ENCODE measurements around the gene TENT4B. TPM values are rescaled to one million over a fixed set of nuclear protein-coding genes. Genes with fewer than 3 reads are reported as not detected.

TENT4B gene
- total RNA-seq, 1 donor from 2014 or later: 9.6 TPM

DNA sequence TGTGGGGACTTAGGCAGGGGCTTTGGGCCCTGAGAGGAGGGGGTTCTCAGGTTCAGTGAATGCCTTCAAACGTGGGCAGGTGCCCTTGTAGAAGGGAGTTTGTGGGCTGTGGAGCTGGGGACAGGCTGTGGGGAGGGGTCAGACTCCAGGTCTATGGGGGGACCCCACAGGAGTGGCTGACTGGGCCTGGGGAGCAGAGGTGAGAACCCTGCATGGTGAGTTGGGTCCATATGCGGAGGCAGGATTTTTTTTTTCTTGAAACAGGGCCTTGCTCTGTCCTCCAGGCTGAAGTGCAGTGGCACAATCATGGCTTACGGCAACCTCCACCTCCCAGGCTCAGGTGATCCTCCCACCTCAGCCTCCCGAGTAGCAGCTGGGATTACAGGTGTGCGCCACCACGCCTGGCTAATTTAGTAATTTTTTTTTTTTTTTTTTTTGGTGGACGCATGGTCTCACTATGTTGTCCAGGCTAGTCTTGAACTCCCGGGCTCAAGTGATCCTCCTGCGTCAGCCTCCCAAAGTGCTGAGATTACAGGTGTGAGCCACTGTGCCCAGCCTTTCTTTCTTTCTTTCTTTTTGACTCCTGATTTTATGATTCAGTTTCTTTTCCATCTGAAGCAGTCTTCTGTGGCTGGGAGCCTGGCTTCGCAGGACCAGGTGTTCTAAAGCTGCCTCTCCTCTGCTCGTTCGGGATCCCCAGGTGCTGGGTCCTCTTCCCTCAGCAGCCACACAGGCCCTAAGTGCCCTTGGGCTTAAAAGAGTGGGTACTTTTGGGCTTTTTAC is 94.2 kb downstream of the TENT4B start:
- no peaks in the 10 kb centered on the region for H3K9me3 Mint-ChIP-seq (ENCODE audit: unreplicated experiment)
- DNase-seq (ENCODE audit: extremely low spot score, unreplicated experiment): no peak
- H3K36me3 Mint-ChIP-seq (ENCODE audit: unreplicated experiment): no peaks in the 10 kb centered on the region
- H3K27me3 Mint-ChIP-seq (ENCODE audit: unreplicated experiment): peaks cover 10% of the 10 kb centered on the region
- peaks cover 34% of the 10 kb centered on the region for H3K4me1 Mint-ChIP-seq (ENCODE audit: unreplicated experiment)
- no peak overlapping the region for H3K27ac Mint-ChIP-seq (ENCODE audit: unreplicated experiment)
- no peak overlapping the region for H3K4me3 Mint-ChIP-seq (ENCODE audit: unreplicated experiment)
- TF ChIP-seq, protein P1, sequence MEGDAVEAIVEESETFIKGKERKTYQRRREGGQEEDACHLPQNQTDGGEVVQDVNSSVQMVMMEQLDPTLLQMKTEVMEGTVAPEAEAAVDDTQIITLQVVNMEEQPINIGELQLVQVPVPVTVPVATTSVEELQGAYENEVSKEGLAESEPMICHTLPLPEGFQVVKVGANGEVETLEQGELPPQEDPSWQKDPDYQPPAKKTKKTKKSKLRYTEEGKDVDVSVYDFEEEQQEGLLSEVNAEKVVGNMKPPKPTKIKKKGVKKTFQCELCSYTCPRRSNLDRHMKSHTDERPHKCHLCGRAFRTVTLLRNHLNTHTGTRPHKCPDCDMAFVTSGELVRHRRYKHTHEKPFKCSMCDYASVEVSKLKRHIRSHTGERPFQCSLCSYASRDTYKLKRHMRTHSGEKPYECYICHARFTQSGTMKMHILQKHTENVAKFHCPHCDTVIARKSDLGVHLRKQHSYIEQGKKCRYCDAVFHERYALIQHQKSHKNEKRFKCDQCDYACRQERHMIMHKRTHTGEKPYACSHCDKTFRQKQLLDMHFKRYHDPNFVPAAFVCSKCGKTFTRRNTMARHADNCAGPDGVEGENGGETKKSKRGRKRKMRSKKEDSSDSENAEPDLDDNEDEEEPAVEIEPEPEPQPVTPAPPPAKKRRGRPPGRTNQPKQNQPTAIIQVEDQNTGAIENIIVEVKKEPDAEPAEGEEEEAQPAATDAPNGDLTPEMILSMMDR (IDR thresholded peaks at IDR 0.05): no peak

DNA sequence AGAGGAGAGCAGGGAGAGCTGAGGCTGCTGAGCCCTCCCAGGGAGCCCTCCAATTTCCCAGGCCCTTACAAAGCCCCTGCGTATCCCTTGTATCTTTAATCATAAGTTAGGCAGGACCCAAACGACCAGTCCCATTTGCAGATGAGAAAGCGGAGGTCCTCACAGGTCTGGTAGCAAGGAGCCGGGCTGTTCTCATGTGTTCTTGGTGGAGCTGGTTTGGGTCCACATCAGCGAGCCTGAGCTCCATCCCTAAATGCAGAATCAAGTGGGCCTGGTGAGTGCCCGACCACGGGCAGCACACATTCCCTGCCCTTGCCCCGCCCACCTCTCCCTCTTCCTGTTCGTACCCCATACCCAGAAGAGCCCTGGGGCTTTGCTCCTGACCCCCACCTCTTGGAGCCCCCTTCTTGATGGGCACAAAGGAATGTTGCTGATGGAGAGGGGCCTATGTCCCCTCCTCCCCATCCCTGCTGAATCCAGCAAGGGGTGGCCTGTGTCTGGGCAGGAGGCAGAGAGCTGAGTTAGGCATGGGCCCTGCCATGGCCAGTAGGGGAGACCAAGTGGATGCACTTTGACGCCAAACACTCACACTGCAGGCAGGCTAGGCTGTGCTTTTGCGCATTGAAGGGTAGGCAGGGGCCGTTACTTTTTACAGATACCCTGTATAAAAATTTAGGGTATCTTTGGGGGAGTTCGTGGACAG is 95.0 kb downstream of the TENT4B start:
- Mint-ChIP-seq H3K4me3 (ENCODE audit: unreplicated experiment) (no peak overlapping the region), H3K4me1 (ENCODE audit: unreplicated experiment) (peaks cover 39% of the 10 kb centered on the region), H3K36me3 (ENCODE audit: unreplicated experiment) (no peaks in the 10 kb centered on the region), H3K27ac (ENCODE audit: unreplicated experiment) (no peak overlapping the region), H3K27me3 (ENCODE audit: unreplicated experiment) (peaks cover 13% of the 10 kb centered on the region), H3K9me3 (ENCODE audit: unreplicated experiment) (no peaks in the 10 kb centered on the region)
- peak; percentile 70 for DNase-seq (ENCODE audit: extremely low spot score, unreplicated experiment)
- TF ChIP-seq, protein P1 (IDR thresholded peaks at IDR 0.05): no peak

DNA sequence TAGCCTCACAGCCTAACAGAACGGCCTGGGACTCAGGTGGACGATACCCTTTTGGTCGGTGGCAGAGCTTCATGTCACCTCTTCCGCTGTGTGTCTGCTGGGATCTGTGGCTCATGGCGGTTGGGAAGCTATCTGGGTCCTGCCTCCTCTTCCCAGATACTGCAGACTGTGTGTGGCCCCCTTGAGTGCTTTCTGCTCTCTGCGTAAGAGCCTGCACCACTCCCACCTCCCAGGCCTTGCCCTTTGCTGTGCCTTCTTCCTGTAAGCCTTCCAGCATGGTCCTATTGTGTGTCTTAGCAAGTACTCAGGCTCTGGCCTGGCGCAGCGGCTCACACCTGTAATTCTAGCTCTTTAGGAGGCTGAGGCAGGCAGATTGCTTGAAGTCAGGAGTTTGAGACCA is 95.7 kb downstream of the TENT4B start:
- H3K27ac Mint-ChIP-seq (ENCODE audit: unreplicated experiment): no peak overlapping the region
- no peak overlapping the region for H3K4me3 Mint-ChIP-seq (ENCODE audit: unreplicated experiment)
- no peaks in the 10 kb centered on the region for H3K9me3 Mint-ChIP-seq (ENCODE audit: unreplicated experiment)
- peaks cover 17% of the 10 kb centered on the region for H3K27me3 Mint-ChIP-seq (ENCODE audit: unreplicated experiment)
- H3K4me1 Mint-ChIP-seq (ENCODE audit: unreplicated experiment): peaks cover 41% of the 10 kb centered on the region
- DNase-seq (ENCODE audit: extremely low spot score, unreplicated experiment): peak; percentile 53
- TF ChIP-seq, protein P1 (IDR thresholded peaks at IDR 0.05): no peak
- H3K36me3 Mint-ChIP-seq (ENCODE audit: unreplicated experiment): no peaks in the 10 kb centered on the region

DNA sequence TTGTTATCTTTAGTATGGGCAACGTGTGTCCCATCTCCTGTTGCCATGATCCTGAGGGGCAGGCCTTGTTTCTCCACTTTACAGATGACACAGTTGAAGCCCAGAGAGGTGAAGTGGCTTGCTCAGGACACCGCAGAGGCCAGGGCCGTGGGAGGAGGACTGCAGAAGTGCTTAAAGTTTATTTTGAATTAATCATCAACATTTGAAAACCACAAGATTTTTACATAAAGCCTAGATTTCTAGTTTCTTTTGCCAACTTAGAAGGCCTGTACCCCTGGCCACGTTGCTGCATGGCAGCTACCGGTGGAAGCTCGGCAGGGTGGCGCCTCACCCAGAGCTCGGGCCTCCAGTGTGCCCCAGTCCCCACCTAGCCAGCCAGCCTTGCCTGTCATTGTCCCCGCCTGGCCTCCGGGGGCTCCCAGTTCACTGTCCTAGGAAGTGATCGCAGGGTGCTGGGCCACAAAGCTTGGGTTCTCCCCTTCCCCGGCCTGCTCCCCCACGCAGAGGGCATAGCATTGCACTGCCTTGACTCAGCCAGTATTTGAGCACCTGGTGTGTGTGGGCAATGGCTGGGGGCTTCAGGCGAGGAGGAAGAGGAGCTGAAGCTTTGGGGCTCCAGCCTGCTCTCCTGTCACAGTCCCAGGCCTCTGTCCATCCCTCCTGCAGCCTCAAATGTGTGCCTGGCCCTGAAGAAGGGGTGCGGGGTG is 98.4 kb downstream of the TENT4B start:
- Mint-ChIP-seq H3K27me3 (ENCODE audit: unreplicated experiment) (peaks cover 33% of the 10 kb centered on the region), H3K4me3 (ENCODE audit: unreplicated experiment) (no peak overlapping the region), H3K36me3 (ENCODE audit: unreplicated experiment) (peaks cover 6% of the 10 kb centered on the region), H3K27ac (ENCODE audit: unreplicated experiment) (peak overlapping the region; percentile 75), H3K9me3 (ENCODE audit: unreplicated experiment) (peaks cover 4% of the 10 kb centered on the region), H3K4me1 (ENCODE audit: unreplicated experiment) (peaks cover 34% of the 10 kb centered on the region)
- DNase-seq (ENCODE audit: extremely low spot score, unreplicated experiment): peak; percentile 80
- TF ChIP-seq, protein P1 (IDR thresholded peaks at IDR 0.05): no peak
